Measurements from ENCODE around the gene HOOK1. TPM values are rescaled to one million over a fixed set of nuclear protein-coding genes. Genes with fewer than 3 reads are reported as not detected.

HOOK1 gene
- polyA plus RNA-seq, 1 of the 3 experiments (the other 2 are of a cell fraction): 0.35 TPM

GRCh38 chr1:59804301-59804700 lies 10.4 kb upstream of the HOOK1 start:
- ChIA-PET POLR2A (no interaction called here), CTCF (no interaction called here)
- H3K9ac ChIP-seq: no peak overlapping the region
- H3K27me3 ChIP-seq (ENCODE audit: insufficient read depth): no peaks in the 10 kb centered on the region
- H3K9me2 ChIP-seq: no peaks in the 10 kb centered on the region
- no peaks in the 10 kb centered on the region for H3K36me3 ChIP-seq (replicated peaks in 1 of 2; ENCODE audit: control insufficient read depth in 1 of 2, insufficient read depth in 2 of 2, low read length in 1 of 2)
- H3K4me3 ChIP-seq (ENCODE audit: low read depth in 2 of 2, low read length in 1 of 2): no peak overlapping the region
- H4K20me1 ChIP-seq (ENCODE audit: insufficient read depth): no peaks in the 10 kb centered on the region
- no peaks in the 10 kb centered on the region for H3K79me2 ChIP-seq (ENCODE audit: insufficient read depth)
- no peak for TF ChIP-seq USF2 (IDR thresholded peaks at IDR 0.05; ENCODE audit: borderline replicate concordance, low read depth, low read length)
- TF ChIP-seq CTCF (IDR thresholded peaks at IDR 0.05): no peak
- no peak for TF ChIP-seq TEAD4 (IDR thresholded peaks at IDR 0.05; ENCODE audit: borderline replicate concordance, insufficient read depth)
- no peak for TF ChIP-seq POLR2AphosphoS5 (IDR thresholded peaks at IDR 0.05; ENCODE audit: low read depth, low read length)
- no peak for TF ChIP-seq USF1 (IDR thresholded peaks at IDR 0.05; ENCODE audit: borderline replicate concordance, low read depth)
- TF ChIP-seq GATA2 (CRISPR knock-in tag; IDR thresholded peaks at IDR 0.05): no peak
- no peak for TF ChIP-seq JUND (IDR thresholded peaks at IDR 0.05)
- TF ChIP-seq TAF1 (IDR thresholded peaks at IDR 0.05; ENCODE audit: borderline replicate concordance, low read depth, low read length): no peak
- TF ChIP-seq MXI1 (IDR thresholded peaks at IDR 0.05; ENCODE audit: low read depth, low read length): no peak
- H3K4me1 ChIP-seq (ENCODE audit: control insufficient read depth in 1 of 2, insufficient read depth in 2 of 2, low read depth in 1 of 2, low read length in 1 of 2): no peaks in the 10 kb centered on the region; a peak in 1 of 4 replicates
- H3F3A ChIP-seq (replicated peaks; ENCODE audit: insufficient read depth): no peaks in the 10 kb centered on the region
- H3K27ac ChIP-seq (ENCODE audit: low read depth in 2 of 2, low read length in 1 of 2): no peak overlapping the region
- H2AFZ ChIP-seq (ENCODE audit: low read depth): no peak overlapping the region
- no peak for DNase-seq
- no peaks in the 10 kb centered on the region for H3K9me3 ChIP-seq
- H3K4me2 ChIP-seq: no peak overlapping the region

GRCh38 chr1:59805554-59805953 lies 9.2 kb upstream of the HOOK1 start:
- H3K27ac ChIP-seq (ENCODE audit: low read depth in 2 of 2, low read length in 1 of 2): no peak overlapping the region
- no peaks in the 10 kb centered on the region for H3K27me3 ChIP-seq (ENCODE audit: insufficient read depth)
- no peak overlapping the region for H3K4me3 ChIP-seq (ENCODE audit: low read depth in 2 of 2, low read length in 1 of 2)
- H3K9me2 ChIP-seq: no peaks in the 10 kb centered on the region
- ChIA-PET CTCF (interaction anchor here (0.6 to 1.6 kb wide), 6 partner anchors 9 to 501 kb away, joined by 3 to 5 read pairs (median 3); no protein-coding TSS in a partner anchor), POLR2A (interaction anchor here (1.2 kb wide), 1 partner anchor 9 kb away, joined by 4 read pairs; the partner anchor contains the start of gene HOOK1)
- H4K20me1 ChIP-seq (ENCODE audit: insufficient read depth): no peaks in the 10 kb centered on the region
- H3K36me3 ChIP-seq (replicated peaks in 1 of 2; ENCODE audit: control insufficient read depth in 1 of 2, insufficient read depth in 2 of 2, low read length in 1 of 2): no peaks in the 10 kb centered on the region
- no peak overlapping the region for H2AFZ ChIP-seq (ENCODE audit: low read depth)
- H3K4me1 ChIP-seq (ENCODE audit: control insufficient read depth in 1 of 2, insufficient read depth in 2 of 2, low read depth in 1 of 2, low read length in 1 of 2): no peaks in the 10 kb centered on the region; a peak in 1 of 4 replicates
- H3K9ac ChIP-seq: no peak overlapping the region
- no peak overlapping the region for H3K4me2 ChIP-seq
- H3K79me2 ChIP-seq (ENCODE audit: insufficient read depth): no peaks in the 10 kb centered on the region
- TF ChIP-seq GATA2 (CRISPR knock-in tag; IDR thresholded peaks at IDR 0.05): no peak
- TF ChIP-seq ELF1 (IDR thresholded peaks at IDR 0.05): no peak
- TF ChIP-seq GABPA (IDR thresholded peaks at IDR 0.05; ENCODE audit: low read depth): no peak
- TF ChIP-seq IRF3 (IDR thresholded peaks at IDR 0.05; ENCODE audit: low read depth, low read length): no peak
- no peak for TF ChIP-seq CTCF (IDR thresholded peaks at IDR 0.05)
- no peak for TF ChIP-seq RCOR1 (IDR thresholded peaks at IDR 0.05; ENCODE audit: low read length)
- no peak for TF ChIP-seq JUND (IDR thresholded peaks at IDR 0.05)
- TF ChIP-seq SMC3 (IDR thresholded peaks at IDR 0.05; ENCODE audit: low read depth, low read length): no peak
- no peak for TF ChIP-seq USF2 (IDR thresholded peaks at IDR 0.05; ENCODE audit: borderline replicate concordance, low read depth, low read length)
- no peak for TF ChIP-seq EP300 (IDR thresholded peaks at IDR 0.05; ENCODE audit: borderline replicate concordance in 1 of 2, low read depth in 1 of 2, low read length in 1 of 2)
- no peaks in the 10 kb centered on the region for H3K9me3 ChIP-seq
- no peak for DNase-seq
- H3F3A ChIP-seq (replicated peaks; ENCODE audit: insufficient read depth): no peaks in the 10 kb centered on the region

Measured in SK-N-SH (cell line).